Epithelial cell of alveolus of lung (primary cell): ENCODE measurements around the gene DNMT3A. TPM values are rescaled to one million over a fixed set of nuclear protein-coding genes. Genes with fewer than 3 reads are reported as not detected.

Experiments
- total RNA-seq: library from RNA; depleted of rRNA; stranded (reverse); fragments of >200 nt; gene quantifications from 2 replicates; pipeline ENCODE4 v1.2.1, GENCODE V29; 2015

The DNMT3A gene
- total RNA-seq: 8.4 and 12.2 TPM in 2 replicates

GRCh38 chr2:25341753-25342371, at the start of gene DNMT3A:
DNMT3A (minus strand) TSS chr2:25341925; CDS start chr2:25313984, 27,941 bp downstream.

Other genes with a start within 250 kb of the DNMT3A start
- gene POMC, start 173.3 kb downstream of the DNMT3A start, total RNA-seq: 0.24 and 5.6 TPM in 2 replicates